LHCN-M2 (cell line): Measurements from ENCODE around the gene COL8A2. TPM values are rescaled to one million over a fixed set of nuclear protein-coding genes. Genes with fewer than 3 reads are reported as not detected.

Source experiments
- DNase-seq: peaks from one replicate; pipeline ENCODE4 v3.0.0-alpha.2; 2012; ENCODE audit warnings: low read depth
- total RNA-seq: library from RNA; depleted of rRNA; stranded (reverse); fragments of >200 nt; gene quantifications from 2 replicates; pipeline ENCODE4 v1.2.3, GENCODE V29; 2014

COL8A2 gene
- total RNA-seq, 1 experiment from 2014 or later, result 0.11 TPM

DNA sequence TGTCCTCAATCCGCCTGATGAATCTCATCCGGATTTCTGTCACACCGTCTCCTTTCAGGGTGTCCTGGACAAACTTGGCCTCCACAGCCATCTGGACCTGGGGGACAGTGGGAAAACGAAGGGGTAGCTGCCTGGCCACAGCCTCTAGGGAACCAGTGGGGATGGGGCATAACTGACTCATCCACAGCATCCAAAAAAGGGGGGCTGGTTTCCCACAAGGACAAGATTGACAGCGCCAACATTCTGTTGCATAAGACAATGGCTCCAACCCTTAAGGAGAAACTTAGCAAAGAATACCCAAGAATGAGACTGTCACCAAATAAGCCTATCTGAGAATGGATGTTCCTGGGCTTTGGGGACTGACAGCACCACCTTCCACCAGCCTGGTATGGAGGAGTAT, 12.2 kb upstream of the COL8A2 start:
- DNase-seq, result peak; percentile 83

DNA sequence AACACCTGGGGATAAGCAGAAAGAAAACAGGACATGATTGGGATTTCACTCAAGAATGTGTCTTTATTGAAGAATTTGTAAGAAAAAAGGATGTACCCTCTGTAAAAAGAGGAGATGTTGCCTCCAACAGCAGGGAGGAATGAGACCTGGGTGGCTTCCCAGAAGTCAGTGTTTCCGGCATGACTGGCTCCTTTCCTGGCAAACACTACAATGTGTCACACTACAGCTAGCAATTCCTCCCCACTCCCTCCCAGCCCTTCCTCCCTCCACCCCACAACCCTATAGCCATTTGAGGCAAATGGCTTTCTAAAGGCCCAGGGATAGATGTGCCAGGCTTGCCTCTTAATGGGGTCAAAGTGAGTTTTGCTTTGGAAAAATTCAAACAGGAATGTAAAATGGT, 11.5 kb upstream of the COL8A2 start:
- peak; percentile 78 for DNase-seq

DNA sequence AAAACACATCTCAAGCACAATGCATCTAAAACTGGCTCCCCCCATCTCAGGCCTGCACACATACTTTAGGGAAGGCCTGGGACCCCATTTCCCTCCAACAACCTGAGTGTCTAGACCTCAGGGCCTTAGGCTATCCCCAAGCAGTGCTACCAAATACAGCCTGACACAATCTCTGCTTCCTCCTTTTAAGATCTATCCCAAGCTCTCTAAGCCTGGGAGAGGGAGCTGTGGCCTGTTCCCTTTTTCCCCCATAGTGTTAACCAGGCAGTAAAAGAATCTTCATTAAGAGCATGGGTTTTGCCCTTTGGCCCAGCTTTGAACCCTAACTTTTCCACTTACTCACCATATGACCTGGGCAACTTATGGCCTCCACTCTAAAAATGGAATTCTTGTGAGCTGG, 10.8 kb upstream of the COL8A2 start:
- no peak for DNase-seq

DNA sequence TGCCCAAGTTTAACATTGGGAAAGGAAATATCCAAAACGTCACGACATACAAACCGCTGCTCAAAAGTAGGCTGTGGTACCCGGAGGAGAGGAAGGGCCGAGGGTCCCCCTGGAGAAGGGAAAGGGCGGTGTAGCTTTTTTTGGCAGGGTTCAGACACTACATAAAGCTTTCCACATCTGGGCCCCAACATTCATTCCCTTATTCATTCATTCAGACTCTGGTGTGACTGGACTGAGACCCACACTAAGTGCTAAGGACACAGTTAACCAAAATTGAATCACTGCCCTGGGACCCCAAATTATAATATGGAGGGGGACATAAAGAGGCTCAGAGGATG, 10.3 kb upstream of the COL8A2 start:
- no peak for DNase-seq

DNA sequence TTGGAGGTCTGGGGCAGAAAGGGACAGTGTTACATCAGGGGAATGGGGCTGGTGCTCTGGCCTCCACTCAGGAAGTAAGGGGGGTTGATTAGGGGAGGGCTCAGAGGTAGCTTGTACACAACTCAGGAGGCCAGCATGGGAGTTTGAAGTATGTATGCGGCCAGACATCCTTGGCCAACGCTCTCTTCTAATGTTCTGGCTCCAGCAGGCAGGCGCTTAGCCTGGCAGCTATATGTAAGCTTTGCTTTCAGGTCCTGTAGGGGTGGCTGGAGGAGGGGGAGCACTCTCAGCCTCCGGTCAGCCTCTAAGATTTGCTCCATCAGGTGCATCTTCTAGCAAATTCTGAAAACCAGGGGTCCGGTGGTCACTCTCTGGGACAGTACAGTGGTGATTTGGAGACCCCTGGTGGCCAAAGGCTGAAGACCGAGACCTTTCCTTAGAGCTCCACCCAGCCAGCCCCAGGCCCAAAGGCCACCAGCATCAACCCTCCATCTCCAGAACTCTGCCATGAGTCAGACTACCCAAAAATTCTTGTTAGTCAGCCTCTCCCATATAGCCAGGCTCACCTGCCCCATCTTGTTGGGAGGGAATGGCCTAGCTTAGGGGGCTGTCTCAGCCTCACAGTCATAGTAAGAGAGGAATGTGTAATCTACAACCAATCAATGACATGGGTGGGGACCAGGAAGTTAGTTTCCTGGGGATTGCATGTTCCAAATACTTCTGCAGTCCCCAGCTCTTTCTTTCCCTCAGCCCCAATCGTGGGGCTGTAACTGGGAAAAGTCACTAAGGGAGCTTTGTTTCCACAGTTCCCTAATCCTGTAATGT, 9.7 kb upstream of the COL8A2 start:
- peak; percentile 58 for DNase-seq

DNA sequence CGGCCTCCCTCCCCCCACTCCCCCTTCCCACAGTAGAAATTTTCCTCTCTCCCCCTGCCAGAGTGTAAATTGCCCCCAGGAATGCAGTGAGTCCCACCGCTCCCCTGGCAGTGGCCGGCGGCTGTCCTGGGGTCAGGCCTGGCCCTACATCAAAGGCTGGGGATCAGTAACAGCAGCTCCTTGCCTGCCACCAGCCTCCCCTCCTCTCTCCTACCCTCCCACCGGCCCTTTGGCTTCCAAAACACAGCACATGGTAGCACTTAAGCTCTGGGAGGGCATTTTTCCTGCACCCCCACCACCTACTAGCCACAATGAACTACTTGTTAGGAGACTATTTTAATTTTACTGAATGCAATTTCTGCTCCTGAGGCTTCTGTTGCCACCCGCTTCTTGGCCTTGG, 9.0 kb upstream of the COL8A2 start:
- no peak for DNase-seq

DNA sequence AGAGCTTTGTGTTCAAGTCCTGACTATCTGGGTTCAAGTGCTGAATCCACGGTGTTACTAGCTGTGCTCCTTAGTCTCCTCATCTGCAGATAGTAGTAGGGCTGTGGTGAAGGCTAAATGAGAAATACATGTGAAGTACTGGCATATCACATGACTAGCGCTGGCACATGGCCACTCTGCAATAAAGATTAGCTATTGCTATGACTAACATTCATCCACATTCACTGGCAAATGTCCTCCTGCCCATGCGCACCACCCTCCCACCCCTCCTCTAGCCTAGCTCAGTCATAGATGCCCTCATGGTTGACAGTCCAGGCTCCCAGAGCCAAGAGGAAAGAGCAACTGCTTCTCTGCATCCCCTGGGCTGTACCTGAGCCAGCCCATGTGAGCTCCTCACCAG, 8.5 kb upstream of the COL8A2 start:
- peak; percentile 93 for DNase-seq

DNA sequence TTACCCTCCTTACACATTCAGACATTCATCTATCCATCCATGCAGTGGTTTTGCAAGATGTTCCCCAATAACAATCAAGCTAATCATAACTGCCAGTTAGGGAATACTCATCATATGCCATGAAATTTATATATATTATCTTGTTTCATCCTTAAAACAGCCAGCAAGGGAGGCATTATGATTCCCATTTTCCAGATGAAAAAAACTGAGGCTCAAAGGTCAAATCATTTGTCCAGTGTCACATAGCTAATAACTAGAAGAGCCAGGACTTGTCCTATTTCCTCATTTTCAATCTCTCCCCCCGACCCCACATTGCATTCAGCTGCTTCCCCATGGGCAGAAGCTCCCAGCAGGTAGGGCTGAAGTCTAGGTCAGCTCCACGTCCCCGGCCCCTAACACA, 7.0 kb upstream of the COL8A2 start:
- no peak for DNase-seq

DNA sequence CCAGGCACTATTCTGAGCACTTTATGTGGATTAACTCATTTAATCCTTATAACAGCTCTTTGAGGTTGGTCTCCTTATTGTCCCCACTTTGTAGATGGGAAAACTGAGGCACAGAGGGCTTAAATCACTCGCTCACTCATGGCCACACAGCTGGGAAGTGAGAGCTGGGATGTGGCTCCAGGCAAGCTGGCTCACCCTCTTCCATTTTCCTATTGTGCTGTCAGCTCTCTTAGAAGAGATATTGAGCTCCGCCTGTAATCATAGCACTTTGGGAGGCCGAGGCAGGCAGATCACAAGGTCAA, 3.8 kb upstream of the COL8A2 start:
- DNase-seq, result no peak

DNA sequence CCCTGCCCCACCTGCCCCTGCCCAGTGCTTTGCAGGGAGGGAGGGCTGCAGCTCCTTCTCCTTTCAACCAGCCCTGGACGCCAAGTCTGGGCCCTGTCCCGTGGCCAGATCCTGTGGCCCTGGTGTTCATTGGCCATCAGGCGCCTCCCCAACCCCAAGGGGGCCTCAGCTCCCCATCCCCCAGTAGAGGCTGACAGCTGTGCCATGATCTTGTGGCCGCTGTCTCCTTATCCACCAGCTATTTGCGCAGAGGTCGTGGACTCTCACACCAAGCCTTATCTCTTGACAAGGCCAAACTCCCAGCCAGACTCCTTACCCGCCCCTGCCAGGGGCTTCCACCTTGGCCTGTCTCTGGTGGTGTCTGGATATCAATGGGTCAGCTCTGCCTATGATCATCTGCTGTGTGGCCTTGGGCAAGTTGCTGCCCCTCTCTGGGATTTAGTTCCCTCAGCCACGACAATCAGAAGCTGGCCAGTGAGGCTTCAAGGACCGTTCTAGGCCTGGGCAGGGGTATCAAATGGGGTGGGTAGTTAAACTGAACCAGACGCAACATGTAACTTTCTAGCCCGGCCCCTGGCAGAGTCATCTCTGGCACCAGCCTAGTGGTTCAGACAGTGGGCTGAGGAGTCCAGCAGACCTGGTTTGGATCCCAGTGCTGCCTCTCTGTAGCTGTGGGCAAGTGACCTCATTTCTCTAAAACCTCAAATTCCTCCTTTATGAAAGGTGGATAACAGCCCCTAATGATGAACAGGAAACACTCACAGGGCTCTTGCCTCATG, 3.3 kb upstream of the COL8A2 start:
- peak; percentile 40 for DNase-seq

DNA sequence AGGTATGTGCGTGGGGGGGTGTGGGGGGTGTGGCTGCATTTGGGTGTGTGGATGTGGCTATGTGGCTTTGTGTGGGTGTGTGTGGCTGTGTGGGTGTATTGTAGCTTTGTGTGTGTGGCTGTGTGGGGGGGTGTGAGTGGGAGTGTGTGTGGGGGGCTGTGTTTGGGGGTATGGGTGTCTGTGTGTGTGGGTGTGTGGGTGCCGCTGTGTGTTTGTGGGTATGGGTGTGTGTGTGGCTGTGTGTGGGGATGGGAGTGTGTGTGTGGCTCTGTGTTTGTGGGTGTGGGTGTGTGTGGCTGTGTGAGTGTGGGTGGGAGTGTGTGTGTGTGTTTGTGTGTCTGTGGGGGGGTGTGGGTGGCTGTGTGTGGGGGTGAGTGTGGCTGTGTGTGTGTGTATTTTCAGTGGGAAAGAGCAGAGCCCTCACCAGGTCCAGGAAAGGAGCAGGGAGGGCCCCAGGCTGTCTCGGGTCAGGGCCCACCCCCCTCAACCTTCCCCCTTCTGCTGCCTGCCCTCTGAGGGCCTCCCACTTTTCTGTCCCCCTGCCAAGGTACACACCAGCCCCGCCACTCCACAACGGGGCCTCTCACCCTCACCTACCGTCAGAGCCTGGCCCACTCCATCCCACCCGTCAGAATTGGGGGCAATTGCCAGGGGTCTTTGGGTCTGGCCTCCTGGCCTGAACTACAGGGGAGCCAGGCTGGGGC, 1.9 kb upstream of the COL8A2 start:
- no peak for DNase-seq

DNA sequence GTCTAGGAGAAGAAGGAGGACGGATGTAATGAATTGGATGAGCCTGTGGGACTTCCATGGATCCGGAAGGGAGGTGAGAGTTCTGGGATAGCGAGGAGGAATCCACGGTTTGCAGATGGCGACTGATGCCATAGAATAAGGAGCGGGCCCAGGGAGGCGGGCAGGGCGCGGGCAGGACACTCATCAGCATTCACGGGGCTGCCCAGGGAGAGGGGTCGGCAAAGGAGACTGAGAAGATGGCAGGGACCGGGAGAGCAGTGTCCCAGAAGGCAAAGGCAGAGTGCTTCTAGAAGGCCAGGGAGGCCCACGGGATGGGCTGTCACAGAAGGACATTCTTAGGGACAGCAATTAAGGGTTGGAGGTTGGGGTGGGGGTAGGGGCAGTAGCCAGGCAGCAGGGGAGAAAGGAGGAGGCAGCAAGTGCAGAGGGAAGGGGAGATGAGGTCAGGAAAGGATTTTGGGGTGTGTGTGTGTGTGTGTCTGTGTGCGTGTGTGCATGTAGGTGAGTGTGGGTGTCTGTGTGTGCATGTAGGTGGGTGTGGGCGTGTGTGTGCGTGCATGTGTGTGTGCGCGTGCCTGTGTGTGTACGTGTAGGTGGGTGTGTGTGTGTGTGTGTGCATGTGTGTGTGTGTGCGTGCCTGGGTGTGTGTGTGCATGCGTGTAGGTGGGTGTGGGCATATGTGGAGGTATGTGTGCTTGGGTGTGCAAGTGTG, 1.1 kb upstream of the COL8A2 start:
- DNase-seq, result no peak

DNA sequence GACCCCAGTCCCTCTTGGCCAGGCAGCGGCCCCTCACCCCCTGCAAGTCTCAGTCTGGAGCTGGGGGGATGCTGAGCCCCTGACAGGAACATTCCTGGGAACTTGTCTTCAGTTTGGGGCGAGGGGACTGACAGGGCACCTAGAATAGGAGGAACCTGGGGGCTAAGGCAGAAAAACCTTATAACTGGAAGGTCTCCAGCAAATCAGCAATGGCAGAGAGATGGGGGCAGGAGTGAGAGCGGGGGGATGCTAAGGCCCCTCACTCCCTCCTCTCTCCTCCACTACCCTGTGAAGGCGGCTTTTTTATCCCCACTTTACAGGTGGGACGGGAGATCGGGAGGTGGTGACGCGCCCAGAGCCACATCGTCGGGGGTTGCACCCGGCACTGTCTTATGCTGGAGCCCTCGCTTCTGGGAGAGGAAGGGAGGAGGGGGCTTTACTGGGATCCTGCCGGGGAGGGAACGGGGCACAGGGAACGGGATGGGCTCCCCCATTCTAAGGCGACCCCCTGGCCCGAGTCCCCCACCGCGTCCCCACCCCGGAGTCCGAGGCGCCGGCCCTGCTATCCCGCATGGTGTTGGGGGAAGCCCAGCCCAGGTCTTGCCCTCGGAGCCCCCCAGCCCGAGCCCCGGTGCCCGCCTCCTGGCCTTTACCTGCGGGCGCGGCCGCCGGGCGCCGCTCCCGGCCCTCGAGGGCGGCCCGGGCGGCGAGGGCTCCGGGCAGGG, 456 bp downstream of the COL8A2 start:
- no peak for DNase-seq

DNA sequence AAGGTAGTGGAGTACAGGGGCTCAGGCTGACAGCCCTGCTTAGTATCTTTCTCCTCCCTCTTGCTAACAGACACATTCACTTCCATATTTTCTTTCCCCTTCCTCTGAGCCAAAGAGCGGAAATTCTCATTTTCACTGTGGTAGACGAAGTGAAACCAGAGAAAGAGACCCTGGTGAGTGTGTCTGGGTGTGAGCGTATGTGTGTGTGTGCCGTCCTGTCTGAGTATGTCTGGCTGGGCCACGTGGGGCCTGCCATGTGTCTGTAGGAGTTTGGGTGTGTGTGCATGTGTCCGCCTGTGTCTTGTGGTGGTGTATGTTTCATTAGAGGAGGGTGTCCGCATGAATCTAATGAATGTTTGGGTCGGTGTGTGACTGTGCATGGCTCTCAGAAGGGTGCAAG, 1.7 kb downstream of the COL8A2 start:
- DNase-seq, result no peak

DNA sequence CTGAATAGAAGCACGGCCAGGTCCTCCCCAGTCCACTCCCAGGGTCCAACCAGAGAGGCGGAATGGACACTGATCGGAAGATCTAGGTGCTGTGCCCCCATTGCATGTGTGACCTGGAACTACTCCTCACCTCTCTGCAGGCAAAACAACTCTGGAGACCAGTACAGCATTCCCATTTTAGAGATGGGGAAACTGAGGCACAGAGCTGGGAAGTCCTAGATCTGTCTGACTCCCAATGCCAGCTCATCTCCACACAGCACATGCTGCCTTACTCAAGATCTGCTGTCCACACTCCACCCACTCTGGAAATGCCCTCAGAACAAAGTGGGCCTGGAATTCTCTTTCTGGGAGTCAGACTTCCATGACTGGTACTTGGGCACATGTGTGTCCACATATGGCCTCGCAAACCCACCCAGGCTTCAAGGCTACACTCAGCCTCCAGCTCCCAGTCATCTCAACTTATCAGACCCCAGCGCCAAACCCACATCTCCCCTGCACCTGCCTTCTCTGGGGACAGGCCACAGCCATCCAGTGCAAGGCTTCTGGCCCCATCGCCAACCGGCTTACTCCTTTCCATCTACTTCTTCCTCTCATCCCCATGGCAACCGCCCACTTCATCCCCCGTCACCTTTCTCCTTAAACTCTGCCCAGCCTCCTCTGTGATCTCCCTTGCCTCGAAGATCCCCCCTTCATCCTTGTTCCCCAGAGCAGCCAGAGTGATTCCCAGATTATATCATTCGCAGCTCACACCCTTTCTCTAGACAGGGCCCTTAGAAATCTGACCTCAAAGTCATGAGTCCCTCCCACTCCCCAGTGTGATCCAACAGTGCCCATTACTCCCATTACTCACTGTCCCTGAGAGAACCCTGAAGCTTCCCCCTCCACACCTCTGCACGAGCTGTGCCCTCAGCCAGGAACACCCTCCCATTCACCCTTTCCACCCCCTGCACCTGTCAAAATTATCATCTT, 2.7 kb downstream of the COL8A2 start:
- DNase-seq, result no peak

DNA sequence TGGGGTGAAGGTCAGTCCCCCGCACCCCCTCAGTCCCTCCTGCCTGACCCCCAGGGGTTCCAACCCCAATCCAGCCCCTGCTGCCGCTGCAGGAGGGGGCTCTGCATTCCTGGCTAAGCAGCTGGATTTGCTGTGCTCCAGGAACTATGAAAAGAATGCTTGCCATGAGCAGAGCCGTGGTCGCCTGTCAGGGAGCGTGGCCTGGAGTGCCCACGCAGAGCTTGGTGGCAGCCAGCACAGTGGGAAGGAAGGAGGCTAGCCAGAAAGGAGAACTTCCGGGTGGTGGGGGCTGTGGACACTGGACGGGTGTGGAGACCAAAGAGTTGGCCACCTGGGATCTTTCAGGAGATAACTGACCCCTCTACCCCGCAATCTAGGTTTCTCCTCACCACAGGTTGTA, 5.6 kb downstream of the COL8A2 start:
- no peak for DNase-seq

DNA sequence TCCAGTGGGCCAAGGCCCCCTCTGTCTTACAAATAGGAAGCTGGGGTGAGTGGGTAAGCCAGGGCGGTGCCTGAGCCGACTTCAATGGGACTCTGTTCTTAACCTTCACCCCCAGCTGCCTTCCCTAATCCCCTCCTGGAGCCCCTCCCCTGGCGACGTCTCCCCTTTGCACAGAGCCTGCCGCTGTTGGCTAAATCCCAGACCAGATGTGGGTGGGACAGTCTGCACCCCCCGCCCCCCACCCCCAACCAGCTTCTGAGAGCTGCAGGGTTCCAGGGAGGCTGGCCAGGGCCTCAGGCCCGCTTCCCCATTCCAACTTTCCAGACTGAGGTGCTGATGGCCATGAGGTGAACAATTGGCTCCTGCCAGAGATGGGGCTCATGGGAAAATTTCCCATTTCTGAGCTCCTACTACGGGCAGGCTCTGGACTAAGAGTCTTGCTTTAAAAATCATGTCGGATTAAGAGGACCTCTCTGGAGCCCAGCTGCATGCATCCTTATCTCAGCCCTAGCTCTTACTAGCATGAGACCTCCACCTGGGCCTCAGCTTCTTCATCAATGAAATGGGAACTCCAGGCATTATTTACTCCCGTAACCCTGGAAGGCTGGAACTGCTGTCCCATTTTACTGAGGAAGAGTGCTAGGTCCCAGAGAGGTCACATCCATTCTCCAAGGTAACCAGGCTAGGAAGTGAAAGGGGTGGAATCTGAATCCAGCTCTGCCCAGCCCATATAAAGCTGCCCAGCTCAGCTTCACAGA, 6.4 kb downstream of the COL8A2 start:
- DNase-seq, result no peak

DNA sequence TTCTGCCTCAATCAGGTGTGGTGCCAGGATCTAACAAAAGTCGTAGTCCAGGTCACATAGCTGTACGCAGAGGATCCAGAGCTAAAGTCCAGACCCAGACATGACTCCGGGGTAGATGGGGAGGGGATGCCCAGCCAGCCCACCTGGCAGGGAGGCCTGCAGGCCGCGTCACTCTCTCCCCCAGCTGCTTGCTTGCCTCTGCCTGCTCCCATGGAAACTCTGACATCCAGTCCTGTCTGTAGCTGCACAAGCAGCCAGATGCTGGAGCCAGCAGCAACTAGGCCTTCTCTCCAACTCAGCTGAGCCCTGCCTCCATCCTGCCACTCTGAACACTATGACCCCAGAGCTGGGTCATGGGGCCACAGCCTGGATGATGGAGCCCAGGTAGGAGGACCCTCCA, 8.1 kb downstream of the COL8A2 start:
- DNase-seq, result no peak

DNA sequence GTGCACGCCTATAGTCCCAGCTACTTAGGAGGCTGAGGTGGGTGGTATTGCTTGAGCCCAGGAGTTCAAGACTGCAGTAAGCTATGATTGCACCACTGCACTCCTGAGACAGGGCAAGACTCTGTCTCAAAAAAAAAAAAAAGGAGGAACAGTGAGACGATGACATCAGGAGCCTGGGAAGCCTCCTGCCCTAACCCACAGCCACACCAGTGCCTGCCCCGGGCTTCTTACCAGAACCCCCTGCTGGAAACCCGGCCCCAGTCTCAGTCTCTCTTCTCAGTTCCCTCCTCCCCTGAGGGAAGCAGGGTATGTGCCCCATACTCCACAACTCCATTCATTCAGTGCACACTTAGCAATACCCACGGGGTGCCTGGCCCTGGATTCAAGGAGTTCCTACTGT, 9.1 kb downstream of the COL8A2 start:
- no peak for DNase-seq
